ENCODE results near the gene DZIP1.
"Not testable (repeated sequence)": the region's sequence is repeated elsewhere in the genome, so short reads cannot be mapped to it uniquely, and the experiment has no call there.

Gene DZIP1, protein sequence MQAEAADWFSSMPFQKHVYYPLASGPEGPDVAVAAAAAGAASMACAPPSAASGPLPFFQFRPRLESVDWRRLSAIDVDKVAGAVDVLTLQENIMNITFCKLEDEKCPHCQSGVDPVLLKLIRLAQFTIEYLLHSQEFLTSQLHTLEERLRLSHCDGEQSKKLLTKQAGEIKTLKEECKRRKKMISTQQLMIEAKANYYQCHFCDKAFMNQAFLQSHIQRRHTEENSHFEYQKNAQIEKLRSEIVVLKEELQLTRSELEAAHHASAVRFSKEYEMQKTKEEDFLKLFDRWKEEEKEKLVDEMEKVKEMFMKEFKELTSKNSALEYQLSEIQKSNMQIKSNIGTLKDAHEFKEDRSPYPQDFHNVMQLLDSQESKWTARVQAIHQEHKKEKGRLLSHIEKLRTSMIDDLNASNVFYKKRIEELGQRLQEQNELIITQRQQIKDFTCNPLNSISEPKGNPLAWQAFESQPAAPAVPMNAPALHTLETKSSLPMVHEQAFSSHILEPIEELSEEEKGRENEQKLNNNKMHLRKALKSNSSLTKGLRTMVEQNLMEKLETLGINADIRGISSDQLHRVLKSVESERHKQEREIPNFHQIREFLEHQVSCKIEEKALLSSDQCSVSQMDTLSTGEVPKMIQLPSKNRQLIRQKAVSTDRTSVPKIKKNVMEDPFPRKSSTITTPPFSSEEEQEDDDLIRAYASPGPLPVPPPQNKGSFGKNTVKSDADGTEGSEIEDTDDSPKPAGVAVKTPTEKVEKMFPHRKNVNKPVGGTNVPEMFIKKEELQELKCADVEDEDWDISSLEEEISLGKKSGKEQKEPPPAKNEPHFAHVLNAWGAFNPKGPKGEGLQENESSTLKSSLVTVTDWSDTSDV

DNA sequence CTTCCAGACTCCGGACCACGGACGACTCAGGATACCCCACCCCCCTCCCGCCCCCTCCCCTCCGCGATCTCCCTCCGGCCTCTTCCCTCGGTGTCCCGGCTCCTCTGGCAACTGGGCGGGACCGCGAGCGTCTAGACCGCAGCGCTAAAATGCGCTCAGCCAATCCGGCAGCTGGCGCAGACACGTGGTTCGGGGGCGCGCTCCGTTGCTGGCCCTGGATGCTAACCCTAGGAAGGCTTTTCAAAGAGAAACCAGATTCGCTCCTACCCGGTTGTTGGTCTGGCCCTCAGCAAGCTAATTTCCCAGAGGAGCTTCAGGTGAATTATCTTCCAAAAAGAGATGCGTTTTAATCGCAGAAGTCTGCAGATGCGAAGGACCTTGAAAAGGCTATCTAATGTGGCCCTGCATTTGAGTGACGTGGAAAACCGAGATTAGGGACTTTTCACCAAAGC, at the start of gene DZIP1:
Gene DZIP1 (minus strand): TSS at position 106 of the 452 bp plus-strand sequence. CDS start 2,677 bp downstream, outside the sequence.
- peak; percentile 41 for DNase-seq (ENCODE audit: low spot score)

DNA sequence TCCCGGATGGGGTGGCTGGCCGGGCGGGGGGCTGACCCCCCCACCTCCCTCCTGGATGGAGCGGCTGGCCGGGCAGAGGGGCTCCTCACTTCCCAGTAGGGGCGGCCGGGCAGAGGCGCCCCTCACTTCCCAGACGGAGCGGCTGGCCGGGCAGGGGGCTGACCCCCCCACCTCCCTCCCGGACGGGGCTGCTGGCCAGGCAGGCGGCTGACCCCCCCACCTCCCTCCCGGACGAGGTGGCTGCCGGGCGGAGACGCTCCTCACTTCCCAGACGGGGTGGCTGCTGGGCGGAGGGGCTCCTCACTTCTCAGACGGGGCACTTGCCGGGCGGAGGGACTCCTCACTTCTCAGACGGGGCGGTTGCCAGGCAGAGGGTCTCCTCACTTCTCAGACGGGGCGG, 46.5 kb upstream of the DZIP1 start:
- not testable (repeated sequence) for DNase-seq (ENCODE audit: low spot score)

DNA sequence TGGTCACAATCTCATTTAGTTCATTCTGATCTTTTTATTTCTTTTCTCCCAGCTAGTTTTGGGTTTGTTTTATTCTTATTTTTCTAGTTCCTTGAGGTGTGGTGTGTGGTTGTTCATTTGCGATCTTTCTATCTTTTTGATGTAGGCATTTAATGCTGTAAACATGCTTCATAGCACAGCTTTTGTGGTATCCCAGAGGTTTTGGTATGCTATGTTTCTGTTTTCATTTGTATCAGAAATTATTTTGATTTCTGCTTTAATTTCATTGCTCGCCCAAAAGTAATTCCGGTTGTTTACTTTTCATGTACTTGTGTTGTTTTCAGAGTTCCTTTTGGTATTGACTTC, 45.0 kb upstream of the DZIP1 start:
- no peak for DNase-seq (ENCODE audit: low spot score)

DNA sequence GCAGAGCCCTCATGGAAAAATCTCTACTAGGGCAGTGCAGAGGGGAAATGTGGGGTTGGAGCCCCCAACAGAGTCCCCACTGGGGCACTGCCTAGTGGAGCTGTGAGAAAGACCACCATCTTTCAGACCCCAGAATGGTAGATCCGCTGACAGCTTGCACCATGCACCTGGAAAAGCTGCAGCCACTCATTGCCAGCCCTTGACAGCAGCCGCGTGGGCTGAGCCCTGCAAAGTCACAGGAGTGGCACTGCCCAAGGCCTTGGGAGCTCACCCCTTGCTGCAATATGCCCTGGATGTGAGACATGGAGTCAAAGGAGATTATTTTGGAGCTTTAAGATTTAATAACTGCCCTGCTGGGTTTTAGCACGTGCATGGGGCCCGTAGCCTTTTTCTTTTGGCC, 40.5 kb upstream of the DZIP1 start:
- not testable (repeated sequence) for DNase-seq (ENCODE audit: low spot score)

DNA sequence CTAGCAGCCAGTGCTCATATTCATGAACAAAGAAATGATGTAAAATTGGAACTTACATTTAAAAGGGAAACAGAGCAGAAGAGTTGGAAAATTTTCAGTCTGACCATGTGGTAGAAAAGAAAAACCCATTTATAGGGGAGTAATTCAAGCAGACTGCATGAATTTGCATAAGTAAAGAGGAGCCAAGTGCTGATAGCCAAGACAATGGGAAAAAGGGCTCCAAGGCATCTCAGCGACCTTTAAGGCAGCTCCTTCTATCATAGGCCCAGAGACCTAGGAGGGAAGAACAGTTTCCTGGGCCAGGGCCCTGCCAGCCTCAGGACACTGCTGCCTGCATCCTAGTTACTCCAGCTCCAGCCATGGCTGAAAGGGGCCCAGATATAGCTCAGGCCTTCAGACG, 39.9 kb upstream of the DZIP1 start:
- peak; percentile 31 for DNase-seq (ENCODE audit: low spot score)

DNA sequence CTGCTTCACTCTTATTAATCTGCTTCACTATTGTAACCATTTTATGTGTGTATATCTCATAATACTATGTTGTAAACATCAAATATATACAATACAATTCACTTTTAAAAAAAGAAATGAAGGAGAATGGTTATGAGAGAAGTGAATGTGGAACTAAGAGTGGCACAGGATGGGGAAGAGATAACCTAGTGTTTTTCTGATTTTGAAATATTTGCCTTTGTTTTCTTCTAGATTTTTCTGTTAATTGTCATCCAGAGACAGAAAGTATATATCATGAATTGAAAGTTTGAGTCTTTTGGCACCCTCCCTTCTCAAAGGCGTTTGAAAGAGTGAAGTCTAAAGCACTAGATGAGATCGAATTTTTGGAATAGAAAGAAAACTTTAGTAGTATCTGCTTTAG, 35.2 kb upstream of the DZIP1 start:
- DNase-seq (ENCODE audit: low spot score), result no peak

DNA sequence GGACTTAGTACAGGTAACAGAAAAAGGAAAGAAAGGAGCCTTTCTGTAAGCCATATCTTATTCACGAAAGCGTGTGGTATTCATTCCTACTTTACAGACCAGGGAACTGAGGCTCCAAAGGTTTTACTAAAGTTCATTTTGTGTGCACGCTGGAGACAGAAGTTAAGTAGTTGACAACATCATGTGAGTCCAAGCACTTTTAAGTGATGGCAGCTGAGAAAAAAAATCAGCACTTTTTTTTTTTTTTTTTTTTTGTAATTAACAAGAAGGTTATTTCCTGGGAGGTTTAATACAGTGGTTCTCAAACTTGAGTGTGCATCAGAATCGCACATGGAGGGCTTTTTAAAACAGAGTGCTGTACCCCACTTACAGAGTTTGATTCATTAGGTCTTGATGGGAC, 34.5 kb upstream of the DZIP1 start:
- DNase-seq (ENCODE audit: low spot score), result no peak

DNA sequence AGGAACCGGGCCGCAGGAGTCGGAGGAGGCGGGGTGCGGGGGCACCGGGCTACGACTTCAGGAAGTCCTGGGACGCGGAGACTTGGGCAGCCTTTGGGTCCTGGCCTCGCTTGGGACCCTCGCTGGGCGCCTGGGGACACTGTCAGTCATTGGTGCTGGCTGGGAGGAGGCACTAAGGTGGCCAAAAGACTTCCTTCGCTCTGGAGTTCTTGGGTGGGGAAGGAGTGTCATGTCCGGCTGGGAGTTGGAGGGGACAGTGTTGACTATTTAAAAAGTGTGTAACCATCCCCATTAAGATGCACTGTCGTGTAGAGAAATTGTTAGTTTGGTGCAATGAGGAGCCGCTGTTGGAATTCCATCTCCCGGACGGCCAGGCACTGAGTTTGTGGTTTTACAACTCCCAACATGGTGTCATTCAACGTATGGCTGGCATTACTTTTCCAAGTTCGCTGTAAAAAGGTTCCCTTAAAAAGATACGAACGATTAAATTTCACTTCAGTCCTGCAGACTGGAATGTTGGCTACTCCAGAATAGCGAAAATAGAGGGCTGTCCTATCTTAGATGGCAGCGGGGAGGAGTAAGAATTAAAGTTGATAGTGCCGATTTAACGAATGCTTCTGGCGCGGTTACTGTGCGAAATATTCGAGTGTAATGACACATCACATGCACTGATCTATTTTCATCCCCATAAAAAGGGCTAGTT, 33.2 kb upstream of the DZIP1 start:
- peak; percentile 31 for DNase-seq (ENCODE audit: low spot score)

DNA sequence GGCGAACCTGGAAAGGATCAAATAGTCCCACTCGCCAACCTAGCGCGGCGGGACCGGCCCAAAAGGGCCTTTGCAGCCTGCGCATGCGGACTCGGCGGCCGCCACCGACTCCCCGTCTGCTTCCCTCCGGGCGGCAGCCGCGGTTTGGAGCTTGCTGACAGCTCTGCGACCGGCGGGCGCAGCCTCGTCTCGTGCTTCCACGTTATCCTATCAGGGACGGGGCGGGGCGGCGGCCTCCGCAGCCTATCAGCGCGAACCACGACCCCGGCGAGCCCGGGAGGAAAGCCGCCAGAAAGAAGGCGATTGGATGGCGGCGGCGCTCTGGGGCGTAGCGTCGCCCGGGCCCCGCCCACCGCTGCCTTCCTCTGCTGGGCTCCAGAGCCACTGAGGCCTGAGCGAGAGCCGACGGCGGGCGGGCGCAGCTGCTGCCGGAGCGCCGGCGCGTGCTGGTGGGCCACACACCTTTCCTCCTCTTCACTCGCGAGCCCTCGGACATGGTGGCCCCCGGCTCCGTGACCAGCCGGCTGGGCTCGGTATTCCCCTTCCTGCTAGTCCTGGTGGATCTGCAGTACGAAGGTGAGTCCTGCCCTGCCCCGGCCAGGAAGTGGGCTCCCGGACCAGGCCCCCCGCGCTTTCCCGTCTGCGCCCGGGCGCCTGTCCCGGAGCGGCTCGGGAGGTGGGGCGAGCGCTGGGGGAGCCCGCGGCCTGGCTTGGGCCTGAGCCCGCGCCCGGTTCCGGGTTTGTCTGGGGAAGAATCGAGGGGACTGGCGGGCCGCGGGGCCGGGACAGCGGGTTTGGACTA, 32.5 kb upstream of the DZIP1 start, which contains the start of gene DNAJC3:
Gene DNAJC3 (plus strand): TSS at position 378 of the 802 bp plus-strand sequence. CDS start 117 bp downstream, at position 495.
- DNase-seq (ENCODE audit: low spot score), result peak; percentile 96

DNA sequence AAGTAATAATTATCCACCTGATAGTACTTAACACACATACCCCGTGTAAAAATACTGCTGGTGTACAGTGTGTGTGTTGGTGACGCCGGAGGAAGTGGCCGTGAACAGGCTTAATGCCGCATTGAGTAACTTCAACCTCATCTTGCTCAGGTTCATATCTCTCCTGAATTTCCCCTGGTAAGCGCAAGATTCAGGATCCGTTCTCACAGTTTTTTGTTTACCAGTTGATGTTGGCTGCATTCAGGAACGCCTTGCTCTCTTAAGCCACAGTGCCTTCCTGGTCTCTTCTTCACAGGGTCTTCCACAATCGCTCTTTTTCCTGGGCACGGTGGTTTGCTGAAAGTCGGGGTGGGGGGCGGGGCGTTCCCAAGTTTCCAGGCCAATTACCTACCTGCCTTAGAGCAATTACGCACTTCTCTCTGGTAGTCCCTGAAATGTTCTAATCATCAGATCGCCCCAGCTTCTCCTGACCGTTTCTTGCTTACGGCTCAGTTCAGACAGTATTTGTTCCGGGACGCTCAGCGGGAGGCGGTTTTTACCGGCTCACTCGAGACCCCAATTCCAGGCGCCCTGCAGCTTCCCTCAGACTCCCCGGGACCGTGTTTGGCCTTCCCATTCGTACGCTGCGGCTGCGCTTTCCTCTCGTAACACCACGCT, 31.7 kb upstream of the DZIP1 start:
- DNase-seq (ENCODE audit: low spot score), result peak; percentile 29

DNA sequence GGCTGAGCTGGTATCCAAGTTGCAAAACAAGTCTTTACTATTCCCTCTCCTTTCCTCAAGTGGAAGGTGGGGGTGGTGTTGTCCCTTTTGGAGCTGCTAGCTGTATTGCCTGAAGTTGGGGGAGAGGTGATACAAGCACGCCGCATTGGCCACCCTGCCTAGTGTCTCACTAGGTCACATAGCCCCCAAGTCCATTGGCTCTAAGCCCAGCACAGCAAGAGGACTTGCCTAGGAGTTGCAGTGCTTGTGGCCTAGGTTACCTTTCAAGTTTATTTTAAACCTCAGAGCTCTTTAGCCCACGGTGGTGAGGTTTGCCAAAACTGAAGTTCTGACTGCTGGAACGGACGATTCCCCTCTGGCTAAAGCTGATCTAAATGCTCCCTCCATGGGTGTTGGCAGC, 27.1 kb upstream of the DZIP1 start:
- no peak for DNase-seq (ENCODE audit: low spot score)

DNA sequence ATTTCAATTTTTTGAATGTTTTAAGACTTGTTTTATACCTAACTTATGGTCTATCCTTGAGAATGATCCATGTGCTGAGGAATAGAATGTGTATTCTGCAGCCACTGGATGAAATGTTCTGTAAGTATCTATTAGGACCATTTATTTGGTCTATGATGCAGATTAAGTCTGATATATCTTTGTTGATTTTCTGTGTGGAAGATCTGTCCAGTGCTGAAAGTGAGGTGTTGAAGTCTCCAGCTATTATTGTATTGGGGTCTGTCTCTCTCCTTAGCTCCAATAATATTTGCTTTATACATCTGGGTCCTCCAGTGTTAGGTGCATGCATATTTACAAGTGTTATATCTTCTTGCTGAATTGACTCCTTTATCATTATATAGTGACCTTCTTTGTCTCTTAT, 22.7 kb upstream of the DZIP1 start:
- not testable (repeated sequence) for DNase-seq (ENCODE audit: low spot score)

DNA sequence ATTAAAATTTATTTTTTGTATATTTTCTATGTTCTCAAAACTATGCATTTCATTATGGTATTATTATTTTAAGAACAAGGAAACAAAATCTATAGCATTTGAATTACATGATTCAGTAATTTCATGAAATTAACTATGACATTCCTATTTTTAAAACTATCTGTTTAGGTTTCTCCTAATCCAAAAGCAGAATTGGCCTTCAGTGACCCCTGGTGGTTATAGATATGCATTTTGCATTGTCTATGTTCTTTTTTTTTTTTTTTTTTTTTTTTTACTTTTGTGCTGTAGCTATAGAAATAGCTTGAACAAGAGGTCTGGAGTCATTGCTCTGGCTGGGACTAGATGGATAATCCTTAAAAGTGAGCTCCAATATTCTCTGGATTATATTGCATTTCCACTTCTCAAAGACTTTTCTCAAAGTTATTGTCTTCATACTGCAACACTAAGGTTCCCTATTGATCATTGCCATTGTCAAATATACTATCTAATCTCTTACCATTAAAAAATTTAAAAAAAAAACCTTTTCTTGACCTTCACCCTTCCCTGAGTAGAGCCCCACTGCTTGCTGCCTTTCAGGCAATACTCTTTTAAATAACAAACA, 16.6 kb upstream of the DZIP1 start:
- peak; percentile 39 for DNase-seq (ENCODE audit: low spot score)

DNA sequence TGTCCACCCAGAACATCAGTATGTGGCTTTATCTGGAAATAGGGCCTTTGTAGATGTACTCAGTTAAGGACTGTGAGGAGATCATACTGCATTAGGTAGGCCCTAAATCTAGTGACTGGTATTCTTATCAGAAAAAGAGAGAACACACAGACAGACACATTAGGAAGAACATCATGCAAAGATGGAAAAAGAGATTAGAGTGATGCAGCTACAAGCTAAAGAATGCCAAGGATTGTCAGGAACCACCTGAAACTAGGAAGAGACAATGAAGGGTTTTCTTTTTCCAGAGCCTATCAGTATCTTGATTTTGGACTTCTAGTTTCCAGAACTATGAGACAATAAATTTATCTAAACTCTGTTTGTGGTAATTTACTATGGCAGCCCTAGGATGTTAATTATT, 15.0 kb upstream of the DZIP1 start:
- no peak for DNase-seq (ENCODE audit: low spot score)

DNA sequence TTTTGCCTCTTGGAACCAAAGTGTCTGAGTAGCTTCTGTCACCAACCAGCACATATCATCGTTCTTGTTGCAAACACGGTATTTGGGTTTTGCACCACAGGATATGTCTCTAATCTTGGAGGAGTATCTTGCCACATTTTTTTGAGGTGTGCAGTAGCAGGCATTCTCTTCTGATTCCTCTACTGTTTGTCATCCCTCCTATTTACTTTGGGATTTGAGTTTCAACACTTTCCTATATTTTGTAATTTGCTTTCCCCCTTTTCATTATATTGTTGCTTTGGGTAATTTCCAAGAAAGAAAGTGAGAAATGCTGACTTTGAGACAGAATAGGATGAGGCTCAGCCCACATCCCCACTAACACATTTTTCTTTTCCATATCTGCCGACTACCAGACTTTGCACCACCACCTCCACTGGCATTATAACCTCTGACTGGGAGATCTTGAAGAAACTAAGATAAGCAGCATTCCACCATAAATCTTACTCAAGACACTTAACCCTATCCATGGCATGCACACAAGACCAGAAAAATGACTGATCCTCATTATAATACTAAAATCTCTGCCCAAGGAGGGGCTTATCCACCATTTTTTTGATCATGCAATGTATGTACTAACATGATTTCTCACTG, 12.0 kb upstream of the DZIP1 start:
- no peak for DNase-seq (ENCODE audit: low spot score)

DNA sequence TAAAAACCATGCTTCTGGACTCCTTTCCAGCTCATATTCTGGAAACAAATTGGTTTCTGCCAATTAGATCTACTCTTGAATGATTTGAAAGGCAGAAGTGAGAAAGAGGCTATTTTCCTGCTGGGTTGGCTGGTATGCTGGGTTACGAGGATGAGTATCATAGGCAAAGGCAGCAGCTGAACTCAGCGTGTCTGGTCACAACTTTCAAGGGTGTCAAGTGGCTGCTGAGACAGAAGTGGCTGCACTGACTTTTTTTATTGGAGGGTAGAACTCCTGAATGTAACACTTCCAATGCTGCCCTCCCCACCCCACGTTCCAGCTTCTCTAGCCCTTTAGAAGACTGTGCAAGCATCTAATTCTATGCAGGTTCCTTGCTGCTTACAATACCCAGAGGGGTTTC, 8.3 kb upstream of the DZIP1 start:
- DNase-seq (ENCODE audit: low spot score), result no peak

DNA sequence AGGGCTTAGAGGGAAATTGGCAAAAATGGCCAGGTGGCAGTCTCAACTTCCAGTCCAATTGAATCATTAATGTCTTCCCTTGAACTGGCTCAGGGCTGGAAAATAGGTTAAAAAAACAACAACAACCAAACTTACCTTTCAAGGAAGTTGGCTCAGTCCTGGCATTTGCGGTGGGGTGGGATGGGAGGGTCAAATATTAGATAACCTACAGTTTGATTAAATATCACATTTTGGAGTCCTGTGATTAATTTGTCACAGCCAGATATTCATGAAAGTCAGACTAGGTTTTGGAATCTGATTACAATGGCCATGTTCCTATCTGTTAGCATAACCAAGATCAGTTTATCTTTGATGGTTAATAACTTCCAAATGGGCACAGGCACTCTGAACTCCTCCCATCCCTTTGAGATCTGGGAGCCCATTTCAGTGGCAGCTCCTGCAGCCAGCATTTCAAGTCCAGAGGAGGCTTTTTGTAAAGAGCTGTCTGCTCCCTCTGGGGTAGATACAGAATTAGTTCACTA, 7.8 kb upstream of the DZIP1 start:
- no peak for DNase-seq (ENCODE audit: low spot score)

DNA sequence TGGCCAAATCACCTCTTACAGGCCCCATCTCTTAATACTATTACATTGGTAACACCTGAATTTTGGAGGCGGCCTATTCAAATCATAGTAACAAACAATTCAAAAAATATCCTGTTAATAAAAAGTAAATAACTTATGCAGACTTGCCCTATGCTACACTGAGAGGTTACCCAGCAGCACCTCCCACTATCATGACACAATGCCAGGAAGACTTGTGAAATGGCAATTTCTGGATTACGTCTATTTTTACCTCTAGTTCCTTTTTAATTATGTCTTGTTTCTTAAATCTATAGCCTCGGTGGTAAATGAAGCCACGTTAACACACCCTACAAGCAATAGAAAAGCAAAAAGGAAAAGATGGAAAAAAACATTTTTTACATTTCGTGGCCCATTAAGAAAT, 6.2 kb upstream of the DZIP1 start:
- DNase-seq (ENCODE audit: low spot score), result no peak

DNA sequence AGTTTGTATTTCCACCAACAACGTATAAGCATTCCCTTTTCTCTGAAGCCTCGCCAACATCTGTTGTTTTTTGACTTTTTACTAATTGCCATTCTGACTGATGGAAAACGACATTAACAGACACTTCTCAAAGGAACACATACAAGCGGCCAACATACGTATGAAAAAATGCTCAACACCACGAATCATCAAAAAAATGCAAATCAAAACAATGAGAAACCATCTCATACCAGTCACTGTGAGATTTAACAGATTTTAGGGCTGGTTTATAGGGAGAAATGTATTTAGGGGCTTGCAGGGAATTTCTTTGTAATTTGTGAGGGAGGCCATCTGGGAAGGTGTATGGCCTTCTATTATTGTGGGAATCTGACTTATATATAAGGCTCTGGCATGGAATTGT, 2.8 kb upstream of the DZIP1 start:
- DNase-seq (ENCODE audit: low spot score), result no peak

Data from pons (tissue), 1 donor.